ENCODE results near the gene PLXNA2. TPM values are rescaled to one million over a fixed set of nuclear protein-coding genes. Genes with fewer than 3 reads are reported as not detected.

Gene PLXNA2
- total RNA-seq, 1 experiment from 2014 or later = 5.3 TPM

DNA sequence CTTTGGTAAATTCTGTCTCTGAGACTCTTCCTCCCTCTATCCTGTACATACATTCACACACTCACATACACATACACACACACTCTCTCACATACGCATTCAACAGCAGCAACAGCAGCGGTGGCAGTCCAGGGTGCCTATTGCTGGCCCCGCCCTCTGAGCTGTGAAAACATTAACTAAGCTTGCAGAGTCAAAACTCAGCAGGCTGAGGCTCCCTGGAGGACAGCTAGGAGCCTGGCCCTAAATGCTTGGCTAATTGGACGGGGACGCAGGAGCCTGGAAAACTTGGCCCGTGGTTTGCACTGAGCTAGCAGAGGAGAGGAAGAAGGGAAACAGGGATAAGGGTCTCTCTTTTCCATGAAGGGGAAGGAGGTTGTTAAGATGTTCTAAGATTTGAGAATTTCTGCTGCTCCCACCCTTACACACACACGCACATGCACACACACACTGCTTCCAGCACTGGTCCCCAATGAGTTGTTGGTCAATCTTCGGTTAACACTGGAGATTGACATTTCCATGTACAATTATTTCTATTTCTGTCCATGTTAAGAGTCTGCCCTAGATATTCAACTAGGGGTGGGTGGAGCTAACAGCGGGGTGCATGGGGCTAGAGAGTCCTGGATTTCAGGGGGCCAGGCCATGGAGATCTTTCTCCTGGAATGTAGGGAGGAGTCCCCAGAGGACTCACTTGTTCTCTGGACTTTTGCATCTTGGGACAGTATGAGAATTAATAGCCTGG lies 94.2 kb downstream of the PLXNA2 start:
- no peaks in the 10 kb centered on the region for H3K36me3 ChIP-seq (replicated peaks; ENCODE audit: control insufficient read depth, insufficient read depth, low read length)
- DNase-seq = peak; percentile 46
- H3K4me3 ChIP-seq (ENCODE audit: insufficient read depth, low read depth, low read length) = no peak overlapping the region
- H3K27me3 ChIP-seq (ENCODE audit: control insufficient read depth, insufficient read depth, low read length) = no peaks in the 10 kb centered on the region; the same call in 1 of the 2 replicates

DNA sequence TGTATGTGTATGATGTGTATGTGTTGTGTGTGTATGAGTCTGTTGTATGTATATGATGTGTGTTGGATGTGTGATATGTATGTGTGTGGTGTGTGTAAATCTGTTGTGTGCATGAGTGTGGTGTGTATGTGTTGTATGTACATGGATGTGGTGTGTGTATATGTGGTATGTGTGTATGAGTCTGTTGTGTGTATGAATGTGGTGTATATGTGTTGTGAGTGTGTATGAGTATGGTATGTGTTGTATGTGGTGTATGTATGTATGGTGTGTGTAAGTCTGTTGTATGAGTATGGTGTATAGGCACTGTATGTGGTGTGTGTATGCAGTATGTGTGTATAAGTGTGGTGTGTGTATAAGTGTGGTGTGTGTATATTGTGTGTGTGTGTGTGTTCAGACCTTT lies 95.0 kb downstream of the PLXNA2 start:
- no peaks in the 10 kb centered on the region for H3K36me3 ChIP-seq (replicated peaks; ENCODE audit: control insufficient read depth, insufficient read depth, low read length)
- no peaks in the 10 kb centered on the region; the same call in 1 of the 2 replicates for H3K27me3 ChIP-seq (ENCODE audit: control insufficient read depth, insufficient read depth, low read length)
- DNase-seq = no peak
- no peak overlapping the region for H3K4me3 ChIP-seq (ENCODE audit: insufficient read depth, low read depth, low read length)

DNA sequence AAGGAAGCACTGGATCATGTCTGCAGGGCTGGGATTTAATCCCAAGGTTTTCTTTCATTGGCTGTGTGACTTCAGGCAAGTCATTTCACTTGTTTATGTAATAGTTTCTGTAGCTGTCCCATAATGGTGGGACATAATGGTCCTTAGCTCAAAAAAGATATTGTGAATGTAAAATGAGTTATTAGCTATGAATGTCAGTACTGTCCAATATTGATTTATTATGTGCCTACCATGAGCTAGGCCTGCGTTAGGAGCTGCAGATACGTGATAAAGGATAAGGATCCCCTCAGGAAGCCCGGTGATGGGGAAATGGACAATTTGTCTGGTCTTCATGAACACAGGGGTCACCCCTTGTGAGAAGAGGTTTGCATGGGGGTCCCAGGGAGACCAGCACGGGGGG lies 95.8 kb downstream of the PLXNA2 start:
- Histone ChIP-seq H3K4me3 (ENCODE audit: insufficient read depth, low read depth, low read length) (no peak overlapping the region), H3K36me3 (replicated peaks; ENCODE audit: control insufficient read depth, insufficient read depth, low read length) (no peaks in the 10 kb centered on the region), H3K27me3 (ENCODE audit: control insufficient read depth, insufficient read depth, low read length) (no peaks in the 10 kb centered on the region; the same call in 1 of the 2 replicates)
- DNase-seq = no peak

DNA sequence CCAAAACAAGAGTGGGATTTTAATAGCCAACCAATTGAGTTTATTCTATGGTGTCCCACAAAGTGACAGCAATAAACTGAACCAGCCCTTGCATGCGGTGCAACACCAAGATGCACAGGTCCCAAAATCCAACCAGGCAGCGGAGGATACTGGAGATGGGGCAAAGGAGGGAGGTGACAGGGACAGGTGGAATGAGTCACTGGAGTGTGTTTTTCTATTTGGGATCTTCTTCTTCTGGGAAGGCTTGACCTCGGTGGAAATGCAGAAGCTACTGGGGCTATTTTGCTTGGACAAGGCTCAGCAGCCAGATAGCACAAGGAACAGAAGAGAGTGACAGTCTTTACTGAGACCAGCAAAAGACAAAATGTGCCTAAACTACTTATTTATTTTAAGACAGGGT lies 97.5 kb downstream of the PLXNA2 start:
- no peak for DNase-seq
- Histone ChIP-seq H3K36me3 (replicated peaks; ENCODE audit: control insufficient read depth, insufficient read depth, low read length) (no peaks in the 10 kb centered on the region), H3K27me3 (ENCODE audit: control insufficient read depth, insufficient read depth, low read length) (no peaks in the 10 kb centered on the region; the same call in 1 of the 2 replicates), H3K4me3 (ENCODE audit: insufficient read depth, low read depth, low read length) (no peak overlapping the region)

DNA sequence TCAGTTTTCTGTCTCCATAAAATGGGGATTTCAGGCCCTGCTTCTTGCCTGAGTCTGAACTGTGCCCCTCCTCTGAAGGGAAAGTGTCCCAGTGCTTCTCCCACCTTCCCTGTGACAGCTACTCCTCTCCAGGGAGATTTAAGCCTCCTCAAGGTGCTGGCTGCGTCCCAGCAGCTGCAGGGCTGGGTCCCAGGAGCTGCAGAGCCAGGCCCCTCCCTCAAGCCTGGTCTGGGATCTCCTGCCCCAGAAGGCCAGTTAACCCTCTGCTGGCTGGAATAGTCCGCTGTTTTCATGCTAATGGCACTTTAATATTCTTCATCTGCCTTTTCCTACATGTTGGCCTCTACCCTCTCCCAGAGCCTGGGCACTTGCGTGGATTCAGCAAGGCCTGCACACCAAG lies 99.0 kb downstream of the PLXNA2 start:
- no peaks in the 10 kb centered on the region for H3K36me3 ChIP-seq (replicated peaks; ENCODE audit: control insufficient read depth, insufficient read depth, low read length)
- H3K4me3 ChIP-seq (ENCODE audit: insufficient read depth, low read depth, low read length) = no peak overlapping the region
- no peaks in the 10 kb centered on the region; the same call in 1 of the 2 replicates for H3K27me3 ChIP-seq (ENCODE audit: control insufficient read depth, insufficient read depth, low read length)
- peak; percentile 51 for DNase-seq

DNA sequence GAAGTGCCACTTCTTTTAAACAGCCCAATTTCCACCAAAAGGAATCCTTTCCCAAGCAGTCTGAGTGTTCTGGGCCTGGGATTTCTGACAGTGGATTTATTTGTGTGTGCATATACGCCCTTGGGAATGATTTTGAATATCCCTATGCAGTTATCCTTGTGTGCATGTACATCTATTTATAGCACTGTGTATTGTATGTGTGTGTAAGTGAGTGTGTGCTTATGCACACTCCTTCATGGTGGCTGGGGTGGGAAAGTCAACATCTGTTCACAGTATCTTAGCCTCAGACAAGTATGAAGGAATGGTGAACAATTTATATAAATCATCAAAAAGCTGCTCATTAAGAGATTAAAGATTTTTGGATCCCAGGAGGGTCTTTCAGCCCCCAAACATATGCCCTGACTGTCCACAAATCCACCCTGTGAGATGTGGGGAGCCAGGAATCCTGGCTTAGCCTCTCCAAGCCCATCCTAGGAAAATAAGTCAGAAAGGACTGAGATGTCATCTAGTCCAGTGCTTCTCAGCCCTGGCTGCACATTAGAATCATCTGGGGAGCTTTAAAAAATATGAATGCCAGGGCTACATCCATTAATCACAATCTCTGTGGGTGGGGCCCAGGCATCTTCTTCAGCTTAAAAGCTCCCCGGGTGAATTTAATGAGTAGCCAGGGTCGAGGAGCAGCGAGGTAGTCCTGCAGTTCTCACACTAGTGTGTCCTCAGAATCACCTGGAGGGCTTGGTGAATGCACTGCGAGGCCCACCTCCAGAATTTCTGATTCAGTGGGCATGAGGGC lies 101.4 kb downstream of the PLXNA2 start:
- no peak for DNase-seq
- no peaks in the 10 kb centered on the region; the same call in 1 of the 2 replicates for H3K27me3 ChIP-seq (ENCODE audit: control insufficient read depth, insufficient read depth, low read length)
- H3K4me3 ChIP-seq (ENCODE audit: insufficient read depth, low read depth, low read length) = no peak overlapping the region
- H3K36me3 ChIP-seq (replicated peaks; ENCODE audit: control insufficient read depth, insufficient read depth, low read length) = no peaks in the 10 kb centered on the region

DNA sequence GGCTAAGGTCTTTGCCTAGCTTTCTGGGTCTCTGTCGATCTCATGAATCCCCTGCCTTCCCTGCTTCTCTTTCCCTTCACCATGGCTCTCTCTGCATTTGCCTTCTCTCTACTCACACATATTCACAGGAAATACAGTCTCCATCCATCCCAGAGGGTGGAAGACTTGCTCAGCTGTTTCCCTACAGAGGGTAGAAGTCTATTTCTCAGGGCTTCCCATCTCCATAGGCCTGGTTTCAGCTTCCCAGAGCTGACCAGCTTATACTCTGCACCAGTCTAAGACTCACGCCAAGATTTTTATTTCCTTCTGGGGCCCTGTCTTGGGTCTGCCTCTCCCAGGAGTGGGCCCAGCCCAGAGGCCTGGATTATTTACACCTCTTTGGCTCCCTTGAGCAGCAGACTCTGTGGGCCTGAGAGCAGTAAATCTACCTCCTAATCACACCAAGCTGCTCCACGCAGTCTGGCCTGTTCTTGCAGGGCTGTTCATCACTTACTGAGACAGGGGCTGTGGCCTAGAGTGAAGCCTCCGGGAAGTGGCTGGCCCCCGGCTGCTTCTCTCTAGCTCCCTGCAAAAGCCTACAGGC lies 102.5 kb downstream of the PLXNA2 start:
- Histone ChIP-seq H3K36me3 (replicated peaks; ENCODE audit: control insufficient read depth, insufficient read depth, low read length) (no peaks in the 10 kb centered on the region), H3K4me3 (ENCODE audit: insufficient read depth, low read depth, low read length) (no peak overlapping the region), H3K27me3 (ENCODE audit: control insufficient read depth, insufficient read depth, low read length) (no peaks in the 10 kb centered on the region; the same call in 1 of the 2 replicates)
- DNase-seq = no peak

DNA sequence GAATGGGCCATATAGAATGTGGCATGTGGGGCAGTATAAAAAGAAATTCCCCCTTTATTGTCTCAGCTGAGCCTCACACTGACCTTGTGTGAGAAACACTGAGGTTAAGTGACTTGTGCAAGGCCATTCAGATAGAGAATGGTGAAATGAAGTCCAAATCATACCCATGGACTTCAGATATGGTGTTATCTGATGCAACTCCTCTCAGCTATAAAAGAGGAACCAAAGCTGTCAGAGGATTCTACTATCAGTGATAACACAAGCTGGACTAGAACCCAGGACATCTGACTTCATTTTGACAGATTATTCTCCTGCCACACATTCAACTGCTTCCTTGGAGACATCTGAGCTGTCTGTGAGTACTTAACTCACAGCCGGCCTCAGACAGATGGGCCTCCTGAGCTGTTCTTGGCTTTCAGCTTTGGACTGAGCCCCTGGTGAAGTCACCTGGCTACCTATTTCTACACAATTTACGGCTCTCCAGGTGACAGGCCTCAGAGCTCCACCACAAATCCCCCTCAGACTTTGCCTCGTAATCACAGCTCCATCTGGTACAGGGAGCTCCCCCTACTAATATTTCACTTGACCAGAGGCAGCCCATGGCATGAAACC lies 104.6 kb downstream of the PLXNA2 start:
- no peaks in the 10 kb centered on the region for H3K27me3 ChIP-seq (ENCODE audit: control insufficient read depth, insufficient read depth, low read length)
- no peaks in the 10 kb centered on the region for H3K36me3 ChIP-seq (replicated peaks; ENCODE audit: control insufficient read depth, insufficient read depth, low read length)
- DNase-seq = no peak
- no peak overlapping the region for H3K4me3 ChIP-seq (ENCODE audit: insufficient read depth, low read depth, low read length)

DNA sequence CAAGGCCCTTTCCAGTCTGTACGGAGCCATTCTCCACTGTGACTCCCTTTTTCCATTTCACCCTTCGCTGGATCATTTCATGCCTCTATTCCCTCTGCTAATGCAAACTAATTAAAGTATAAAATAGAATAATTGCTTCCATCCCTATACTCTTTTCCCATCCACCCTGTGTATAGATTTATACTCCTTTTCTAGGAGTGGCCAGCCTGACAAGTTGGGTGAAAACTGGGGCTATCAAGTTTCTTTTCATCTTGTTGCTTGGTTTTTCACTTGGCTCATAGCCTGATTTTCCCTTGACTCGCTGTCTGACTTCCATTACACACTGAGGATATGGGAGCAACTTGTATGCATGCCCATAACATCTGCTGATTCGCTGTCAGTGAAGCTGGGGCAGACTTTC lies 107.0 kb downstream of the PLXNA2 start:
- H3K4me3 ChIP-seq (ENCODE audit: insufficient read depth, low read depth, low read length) = no peak overlapping the region
- no peak for DNase-seq
- H3K36me3 ChIP-seq (replicated peaks; ENCODE audit: control insufficient read depth, insufficient read depth, low read length) = no peaks in the 10 kb centered on the region
- H3K27me3 ChIP-seq (ENCODE audit: control insufficient read depth, insufficient read depth, low read length) = no peaks in the 10 kb centered on the region

DNA sequence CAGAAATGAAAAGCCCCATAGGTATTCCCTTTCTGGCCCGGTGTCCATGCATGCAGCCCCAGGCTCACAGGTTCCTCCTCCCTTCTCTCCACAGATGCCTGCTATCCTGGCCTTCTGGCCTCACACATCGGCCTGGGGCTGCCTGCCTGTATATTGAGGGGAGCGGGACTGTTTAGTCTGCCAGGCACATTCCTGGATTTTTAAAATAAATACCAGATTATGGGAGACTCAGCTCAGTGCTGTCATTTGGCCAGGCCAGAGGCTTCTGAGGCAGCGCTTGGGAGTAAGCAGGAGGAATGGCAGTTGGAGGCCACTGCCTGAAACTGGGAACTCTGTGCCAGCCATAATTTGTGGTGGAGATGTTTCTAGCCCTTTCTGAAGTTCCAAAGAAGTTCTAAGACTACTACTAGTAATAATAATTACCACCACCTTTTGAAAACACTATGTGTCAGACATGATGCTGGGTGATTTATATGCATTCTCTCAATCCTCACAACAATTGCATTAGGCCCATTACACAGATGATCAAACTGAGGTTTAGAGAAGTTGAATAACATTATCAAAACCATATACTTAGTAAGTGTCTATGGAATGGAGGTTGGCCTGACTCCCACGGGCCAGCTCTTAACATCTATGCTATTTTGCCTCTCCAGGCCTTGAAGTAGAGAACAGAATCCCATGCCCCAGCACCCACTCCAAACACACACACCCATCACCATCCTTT lies 107.6 kb downstream of the PLXNA2 start:
- no peaks in the 10 kb centered on the region for H3K27me3 ChIP-seq (ENCODE audit: control insufficient read depth, insufficient read depth, low read length)
- DNase-seq = no peak
- no peaks in the 10 kb centered on the region for H3K36me3 ChIP-seq (replicated peaks; ENCODE audit: control insufficient read depth, insufficient read depth, low read length)
- no peak overlapping the region for H3K4me3 ChIP-seq (ENCODE audit: insufficient read depth, low read depth, low read length)

DNA sequence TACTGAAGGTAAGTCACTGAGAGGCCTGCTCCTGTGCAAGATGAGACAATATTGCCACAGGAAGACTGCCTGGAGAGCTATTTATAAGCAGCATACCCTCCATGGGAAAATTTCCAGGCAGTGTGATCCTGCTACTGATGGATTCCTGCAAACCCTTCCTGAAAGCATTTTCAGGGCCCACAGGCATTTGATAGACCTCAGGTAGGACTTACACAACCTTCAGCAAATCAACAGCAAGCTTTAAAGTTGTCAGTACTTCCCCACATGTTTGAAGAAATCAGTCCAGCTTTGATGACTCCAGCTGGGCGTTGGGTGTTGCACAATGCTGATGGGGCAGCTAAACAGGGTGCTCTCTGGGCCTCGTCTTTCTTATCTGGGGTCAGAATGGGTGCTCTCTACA lies 108.8 kb downstream of the PLXNA2 start:
- H3K36me3 ChIP-seq (replicated peaks; ENCODE audit: control insufficient read depth, insufficient read depth, low read length) = no peaks in the 10 kb centered on the region
- DNase-seq = no peak
- no peak overlapping the region for H3K4me3 ChIP-seq (ENCODE audit: insufficient read depth, low read depth, low read length)
- peaks cover 6% of the 10 kb centered on the region for H3K27me3 ChIP-seq (ENCODE audit: control insufficient read depth, insufficient read depth, low read length)

DNA sequence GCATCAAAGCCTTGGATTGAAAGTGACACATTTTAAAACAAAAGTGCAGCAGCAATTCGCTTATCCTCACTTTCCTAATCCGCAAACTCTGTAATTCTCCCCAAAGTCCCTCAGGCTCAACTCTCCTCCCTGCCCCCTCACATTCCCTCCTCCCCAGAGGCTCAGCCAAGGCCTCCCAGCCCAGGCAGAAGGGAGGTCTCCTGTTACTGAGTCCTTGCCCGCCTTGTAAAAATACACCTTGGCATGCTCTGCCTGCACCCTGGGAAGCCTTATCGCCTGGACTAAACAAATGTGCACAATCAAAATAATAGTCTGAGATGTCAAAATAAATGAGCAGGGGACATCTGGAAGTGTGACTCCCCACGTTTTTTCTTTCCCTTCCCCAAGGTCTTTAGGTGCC lies 109.7 kb downstream of the PLXNA2 start:
- Histone ChIP-seq H3K4me3 (ENCODE audit: insufficient read depth, low read depth, low read length) (no peak overlapping the region), H3K27me3 (ENCODE audit: control insufficient read depth, insufficient read depth, low read length) (peaks cover 6% of the 10 kb centered on the region), H3K36me3 (replicated peaks; ENCODE audit: control insufficient read depth, insufficient read depth, low read length) (no peaks in the 10 kb centered on the region)
- DNase-seq = no peak

DNA sequence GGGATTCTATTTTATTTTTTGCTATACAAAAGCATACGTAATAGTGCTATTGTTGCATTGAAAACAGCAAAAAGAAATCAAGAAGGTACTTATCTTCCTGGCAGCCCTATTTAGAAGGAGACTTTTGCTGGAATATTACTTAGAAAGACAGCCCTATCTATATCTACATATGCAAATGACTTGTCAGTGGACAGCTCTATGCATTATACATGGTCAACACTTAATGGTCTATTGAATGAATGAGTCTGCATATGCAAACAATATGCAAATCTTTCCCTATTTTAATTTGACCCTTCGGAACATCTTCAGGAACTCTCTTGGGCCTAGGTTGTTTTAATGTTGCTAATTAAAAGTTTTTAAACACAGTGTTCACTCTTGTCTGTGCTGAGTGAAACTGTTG lies 110.8 kb downstream of the PLXNA2 start:
- no peaks in the 10 kb centered on the region for H3K36me3 ChIP-seq (replicated peaks; ENCODE audit: control insufficient read depth, insufficient read depth, low read length)
- DNase-seq = no peak
- H3K27me3 ChIP-seq (ENCODE audit: control insufficient read depth, insufficient read depth, low read length) = peaks cover 6% of the 10 kb centered on the region
- H3K4me3 ChIP-seq (ENCODE audit: insufficient read depth, low read depth, low read length) = no peak overlapping the region

DNA sequence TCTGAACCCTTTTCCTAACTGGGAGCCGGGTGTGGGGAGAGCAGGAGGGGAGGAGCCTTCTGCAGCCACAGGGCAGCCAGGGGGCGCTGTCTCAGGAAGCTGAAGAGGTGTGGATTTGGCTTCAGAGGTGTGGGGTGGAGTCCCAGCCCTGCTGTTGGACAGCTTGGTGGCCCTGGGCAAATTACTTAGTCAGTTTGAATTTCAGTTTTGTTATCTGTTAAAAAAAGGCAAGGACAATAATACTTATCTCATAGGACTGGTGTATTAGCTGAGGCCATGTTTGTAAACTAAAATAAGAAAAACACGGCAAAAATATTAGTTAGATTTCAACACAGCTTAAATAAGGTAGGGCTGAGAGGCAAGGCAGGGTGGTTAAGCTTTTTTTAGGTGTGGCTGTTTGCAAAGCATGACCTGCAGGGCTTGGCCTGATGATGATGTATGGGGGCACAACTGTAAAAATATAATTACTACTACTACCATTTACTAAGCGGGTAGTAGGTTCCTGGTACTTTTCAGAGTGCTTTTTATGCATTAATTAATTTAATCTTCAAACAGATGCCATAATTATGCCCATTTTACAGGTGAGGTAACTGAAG lies 111.8 kb downstream of the PLXNA2 start:
- Histone ChIP-seq H3K27me3 (ENCODE audit: control insufficient read depth, insufficient read depth, low read length) (peaks cover 6% of the 10 kb centered on the region), H3K36me3 (replicated peaks; ENCODE audit: control insufficient read depth, insufficient read depth, low read length) (no peaks in the 10 kb centered on the region), H3K4me3 (ENCODE audit: insufficient read depth, low read depth, low read length) (peak overlapping the region; percentile 14; the same call in 1 of the 2 replicates)
- DNase-seq = peak; percentile 87
